ENCODE results near the gene SPPL2A. TPM values are rescaled to one million over a fixed set of nuclear protein-coding genes. Genes with fewer than 3 reads are reported as not detected.
"Not testable (repeated sequence)": the region's sequence is repeated elsewhere in the genome, so short reads cannot be mapped to it uniquely, and the experiment has no call there.

Gene SPPL2A
- total and polyA plus RNA-seq, 2 donors (not counting 3 experiments of a cell fraction or from before 2014, with no cell fraction given) = 38.8 to 88.7 TPM

- FAIRE-seq = no peak
- no peak for TF ChIP-seq GATA2 (IDR thresholded peaks at IDR 0.05; ENCODE audit: insufficient read depth, insufficient read length, low read depth, low read length)
- no peak for TF ChIP-seq MYC (IDR thresholded peaks at IDR 0.05; ENCODE audit: low read depth, low read length)
- no peak for TF ChIP-seq CTCF (IDR thresholded peaks at IDR 0.05; ENCODE audit: extremely low read depth in 1 of 2, insufficient read depth in 1 of 2, low read depth in 1 of 2, low read length in 2 of 2)
- no peak for TF ChIP-seq EZH2 (IDR thresholded peaks at IDR 0.05; ENCODE audit: borderline replicate concordance, low read depth, low read length, severe bottlenecking)
- no peak for TF ChIP-seq FOS (IDR thresholded peaks at IDR 0.05; ENCODE audit: borderline replicate concordance, insufficient read depth, low read length)
- no peak for TF ChIP-seq MAX (IDR thresholded peaks at IDR 0.05; ENCODE audit: insufficient read depth, insufficient read length)
- no peak for TF ChIP-seq POLR2A (IDR thresholded peaks at IDR 0.05; ENCODE audit: low read depth, low read length)
- no peak for TF ChIP-seq JUN (IDR thresholded peaks at IDR 0.05; ENCODE audit: borderline replicate concordance, insufficient read depth, insufficient read length, low read depth)
- no peak for TF ChIP-seq POLR2AphosphoS5 (IDR thresholded peaks at IDR 0.05; ENCODE audit: insufficient read depth, low read depth, low read length)
- intact Hi-C loops (cut with micrococcal nuclease) (no loop called here), dilution Hi-C loops (cut with MboI; ENCODE audit: extremely low pct_ligation_motif_present, low sequenced_read_pairs) (no loop called here)
- Histone ChIP-seq H4K20me1 (replicated peaks; ENCODE audit: control insufficient read depth, extremely low read depth, insufficient read depth, low read length) (no peaks in the 10 kb centered on the region), H3K4me1 (ENCODE audit: control insufficient read depth, extremely low read depth, insufficient read depth, low read length) (no peaks in the 10 kb centered on the region), H3K4me3 (replicated peaks in 1 of 3; ENCODE audit: insufficient read depth in 1 of 3, low read depth in 1 of 3, low read length in 3 of 3) (no peak overlapping the region), H3K9me3 (replicated peaks; ENCODE audit: control insufficient read depth, insufficient read depth, low read length) (no peaks in the 10 kb centered on the region), H2AFZ (ENCODE audit: low read depth, low read length) (no peak overlapping the region), H3K9ac (replicated peaks; ENCODE audit: extremely low read depth, insufficient read depth, low read length) (no peak overlapping the region), H3K27me3 (ENCODE audit: control insufficient read depth in 2 of 2, insufficient read depth in 2 of 2, low read length in 2 of 2) (peaks cover 7 to 10% of the 10 kb centered on the region in 2 experiments), H3K4me2 (ENCODE audit: insufficient read depth, low read length) (no peak overlapping the region), H3K79me2 (ENCODE audit: control insufficient read depth, insufficient read depth, low read length) (no peaks in the 10 kb centered on the region), H3K27ac (ENCODE audit: insufficient read depth, low read depth, low read length) (no peak overlapping the region), H3K9me1 (replicated peaks; ENCODE audit: control insufficient read depth, extremely low read depth, insufficient read depth, low read length) (no peaks in the 10 kb centered on the region), H3K36me3 (ENCODE audit: control insufficient read depth in 2 of 2, extremely low read depth in 1 of 2, insufficient read depth in 2 of 2, low read length in 2 of 2) (no peaks in the 10 kb centered on the region)
- no TSS peak for BruUV-seq (replicated peaks)
- ChIA-PET CTCF (no interaction called here), POLR2A (no interaction called here)
- DNase-seq (ENCODE audit: low read depth, low spot score) = no peak
These were observed 47.6 kb upstream of the SPPL2A start for GRCh38 chr15:50813089-50813488.

GRCh38 chr15:50812181-50812506 lies 46.6 kb upstream of the SPPL2A start:
- H3K4me3 ChIP-seq (replicated peaks in 1 of 3; ENCODE audit: insufficient read depth in 1 of 3, low read depth in 1 of 3, low read length in 3 of 3); CTCF ChIA-PET; H3K9me1 ChIP-seq (replicated peaks; ENCODE audit: control insufficient read depth, extremely low read depth, insufficient read depth, low read length); BruUV-seq (replicated peaks); H3K9me3 ChIP-seq (replicated peaks; ENCODE audit: control insufficient read depth, insufficient read depth, low read length); FAIRE-seq; H3K4me1 ChIP-seq (ENCODE audit: control insufficient read depth, extremely low read depth, insufficient read depth, low read length); H3K27ac ChIP-seq (ENCODE audit: insufficient read depth, low read depth, low read length); dilution Hi-C loops (cut with MboI; ENCODE audit: extremely low pct_ligation_motif_present, low sequenced_read_pairs); H3K4me2 ChIP-seq (ENCODE audit: insufficient read depth, low read length); DNase-seq (ENCODE audit: low read depth, low spot score); H3K36me3 ChIP-seq (ENCODE audit: control insufficient read depth in 2 of 2, extremely low read depth in 1 of 2, insufficient read depth in 2 of 2, low read length in 2 of 2); H3K79me2 ChIP-seq (ENCODE audit: control insufficient read depth, insufficient read depth, low read length); intact Hi-C loops (cut with micrococcal nuclease); H3K9ac ChIP-seq (replicated peaks; ENCODE audit: extremely low read depth, insufficient read depth, low read length); H2AFZ ChIP-seq (ENCODE audit: low read depth, low read length); H3K27me3 ChIP-seq (ENCODE audit: control insufficient read depth in 2 of 2, insufficient read depth in 2 of 2, low read length in 2 of 2); H4K20me1 ChIP-seq (replicated peaks; ENCODE audit: control insufficient read depth, extremely low read depth, insufficient read depth, low read length): not testable (repeated sequence)
- POLR2A ChIA-PET = interaction anchor here (0.6 kb wide), 1 partner anchor 512 kb away, joined by 7 read pairs; no protein-coding TSS in a partner anchor

- H3K27ac ChIP-seq (ENCODE audit: insufficient read depth, low read depth, low read length); intact Hi-C loops (cut with micrococcal nuclease); H3K79me2 ChIP-seq (ENCODE audit: control insufficient read depth, insufficient read depth, low read length); H4K20me1 ChIP-seq (replicated peaks; ENCODE audit: control insufficient read depth, extremely low read depth, insufficient read depth, low read length); H2AFZ ChIP-seq (ENCODE audit: low read depth, low read length); H3K4me1 ChIP-seq (ENCODE audit: control insufficient read depth, extremely low read depth, insufficient read depth, low read length); H3K36me3 ChIP-seq (ENCODE audit: control insufficient read depth in 2 of 2, extremely low read depth in 1 of 2, insufficient read depth in 2 of 2, low read length in 2 of 2); H3K9me1 ChIP-seq (replicated peaks; ENCODE audit: control insufficient read depth, extremely low read depth, insufficient read depth, low read length); H3K4me3 ChIP-seq (replicated peaks in 1 of 3; ENCODE audit: insufficient read depth in 1 of 3, low read depth in 1 of 3, low read length in 3 of 3); CTCF ChIA-PET; FAIRE-seq; H3K9ac ChIP-seq (replicated peaks; ENCODE audit: extremely low read depth, insufficient read depth, low read length); DNase-seq (ENCODE audit: low read depth, low spot score); H3K27me3 ChIP-seq (ENCODE audit: control insufficient read depth in 2 of 2, insufficient read depth in 2 of 2, low read length in 2 of 2); H3K4me2 ChIP-seq (ENCODE audit: insufficient read depth, low read length); dilution Hi-C loops (cut with MboI; ENCODE audit: extremely low pct_ligation_motif_present, low sequenced_read_pairs); H3K9me3 ChIP-seq (replicated peaks; ENCODE audit: control insufficient read depth, insufficient read depth, low read length); BruUV-seq (replicated peaks): not testable (repeated sequence)
- POLR2A ChIA-PET = interaction anchor here (0.6 kb wide), 1 partner anchor 511 kb away, joined by 7 read pairs; no protein-coding TSS in a partner anchor
These were observed 46.1 kb upstream of the SPPL2A start for GRCh38 chr15:50811461-50812180.

Data from endothelial cell of umbilical vein (primary cell).